ENCODE results near the gene MAPT. TPM values are rescaled to one million over a fixed set of nuclear protein-coding genes. Genes with fewer than 3 reads are reported as not detected.
A peak's percentile ranks its signal among the peaks of the same experiment; 100 is the strongest.
"Not testable (repeated sequence)": the region's sequence is repeated elsewhere in the genome, so short reads cannot be mapped to it uniquely, and the experiment has no call there.

Gene MAPT
- polyA plus RNA-seq, 2 donors, result 4.5 to 4.7 TPM

DNA sequence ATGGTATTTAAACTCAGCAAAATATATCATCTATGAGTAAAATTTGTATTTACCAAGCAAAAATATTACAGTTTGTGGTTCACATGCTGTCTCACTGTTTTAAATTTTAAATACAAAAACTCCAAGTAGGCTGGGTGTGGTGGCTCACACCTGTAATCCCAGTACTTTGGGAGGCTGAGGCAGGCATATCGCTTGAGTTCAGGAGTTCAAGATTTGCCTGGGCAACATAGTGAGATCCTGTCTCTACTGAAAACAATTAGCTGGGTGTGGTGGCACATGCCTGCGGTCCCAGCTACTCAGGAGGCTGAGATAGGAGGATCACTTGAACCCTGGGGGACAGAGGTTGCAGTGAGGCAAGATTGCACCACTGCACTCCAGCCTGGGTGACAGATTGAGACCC, 37.3 kb downstream of the MAPT start:
- H3K4me1 ChIP-seq (ENCODE audit: control insufficient read depth in 2 of 2, insufficient read depth in 2 of 2, low read length in 1 of 2), result no peaks in the 10 kb centered on the region
- H3K27me3 ChIP-seq (ENCODE audit: control insufficient read depth in 1 of 2, insufficient read depth in 2 of 2, low read length in 2 of 2), result no peaks in the 10 kb centered on the region
- peaks cover 0 to 3% of the 10 kb centered on the region in 2 donors for H3K9me3 ChIP-seq (ENCODE audit: control insufficient read depth in 2 of 2, insufficient read depth in 1 of 2, low read depth in 1 of 2, low read length in 1 of 2)
- no peak overlapping the region for H3K27ac ChIP-seq (ENCODE audit: low read depth in 2 of 2, low read length in 1 of 2)
- 89 to 91% methylated on average over 2 of the region's 2 CpGs for WGBS, 2 donors
- no peak overlapping the region for H3K4me3 ChIP-seq (ENCODE audit: low read depth in 1 of 2, low read length in 2 of 2)
- no peaks in the 10 kb centered on the region for H3K36me3 ChIP-seq (ENCODE audit: control insufficient read depth in 2 of 2, insufficient read depth in 2 of 2, low read length in 1 of 2)

DNA sequence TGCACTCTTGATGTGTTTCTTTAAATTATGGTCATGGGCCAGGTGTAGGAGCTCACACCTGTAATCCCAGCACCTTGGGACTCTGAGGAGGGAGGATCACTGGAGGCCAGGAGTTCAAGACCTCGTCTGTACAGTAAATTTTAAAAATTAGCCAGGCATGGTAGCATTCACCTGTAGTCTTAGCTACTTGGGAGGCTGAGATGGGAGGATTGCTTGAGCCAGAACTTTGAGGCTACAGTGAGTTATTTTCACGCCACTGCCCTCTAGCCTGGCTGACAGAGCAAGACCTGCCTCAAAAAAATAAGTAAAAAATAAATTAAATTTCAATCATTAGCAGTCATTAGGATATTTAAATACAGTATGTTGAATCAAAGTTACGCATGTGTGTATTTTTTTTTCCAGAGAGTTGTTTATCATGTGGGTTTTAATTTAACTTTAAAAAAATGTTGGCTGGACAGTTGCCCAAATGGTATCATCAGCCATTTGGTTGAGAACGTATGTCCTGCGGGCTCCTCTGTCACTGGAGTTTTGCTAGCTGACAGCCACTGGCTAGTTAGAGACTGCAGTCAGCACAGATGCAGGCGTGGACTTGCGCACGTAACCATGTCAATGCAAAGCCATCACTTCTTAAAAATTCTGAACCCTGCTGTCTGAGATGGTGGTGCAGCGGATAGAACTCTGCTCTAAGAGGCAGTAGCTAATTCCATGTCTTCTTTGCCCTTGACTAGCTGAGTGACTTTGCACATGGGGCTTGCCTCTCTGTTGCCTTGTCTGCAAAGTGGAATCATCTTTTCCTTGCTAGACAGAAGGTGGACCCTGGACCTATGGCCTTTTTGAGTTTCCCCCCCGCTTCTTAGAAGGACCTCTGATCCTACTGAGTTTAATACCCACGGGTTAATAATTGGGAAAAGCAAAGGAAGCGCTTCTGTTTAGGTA, 40.0 kb downstream of the MAPT start:
- no peaks in the 10 kb centered on the region for H3K4me1 ChIP-seq (ENCODE audit: control insufficient read depth in 2 of 2, insufficient read depth in 2 of 2, low read length in 1 of 2)
- no peak overlapping the region for H3K27ac ChIP-seq (ENCODE audit: low read depth in 2 of 2, low read length in 1 of 2)
- no peaks in the 10 kb centered on the region for H3K36me3 ChIP-seq (ENCODE audit: control insufficient read depth in 2 of 2, insufficient read depth in 2 of 2, low read length in 1 of 2)
- no peak overlapping the region for H3K4me3 ChIP-seq (ENCODE audit: low read depth in 1 of 2, low read length in 2 of 2)
- no peaks in the 10 kb centered on the region for H3K9me3 ChIP-seq (ENCODE audit: control insufficient read depth in 2 of 2, insufficient read depth in 1 of 2, low read depth in 1 of 2, low read length in 1 of 2)
- H3K27me3 ChIP-seq (ENCODE audit: control insufficient read depth in 1 of 2, insufficient read depth in 2 of 2, low read length in 2 of 2), result no peaks in the 10 kb centered on the region
- WGBS, 2 donors, result 78 to 80% methylated on average over 12 of the region's 12 CpGs

DNA sequence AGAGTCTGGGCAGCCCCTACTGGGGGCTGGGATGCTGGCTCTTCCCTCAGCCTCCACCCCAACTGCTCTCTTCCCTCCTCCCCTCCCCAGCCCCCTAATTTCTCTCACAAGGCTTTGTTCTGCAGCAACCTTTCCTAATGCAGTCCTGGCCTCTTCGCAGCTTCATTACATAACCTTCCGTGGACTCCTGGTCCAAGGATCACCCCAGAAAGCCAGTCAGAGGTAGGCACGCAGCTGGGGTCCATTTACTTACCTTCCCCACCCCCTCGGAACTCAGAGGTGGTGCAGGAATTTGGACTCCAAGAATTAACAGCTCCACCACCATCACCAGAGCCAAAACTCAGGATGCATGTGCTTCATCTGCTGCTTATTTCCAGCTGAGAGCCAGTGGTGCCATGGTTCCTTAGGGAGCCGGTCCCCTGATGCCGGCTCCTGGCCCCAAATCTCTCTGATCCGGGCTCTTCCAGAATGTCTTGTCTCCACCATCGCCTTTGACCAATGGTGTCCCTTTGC, 40.9 kb downstream of the MAPT start:
- H3K9me3 ChIP-seq (ENCODE audit: control insufficient read depth in 2 of 2, insufficient read depth in 1 of 2, low read depth in 1 of 2, low read length in 1 of 2), result no peaks in the 10 kb centered on the region
- H3K4me3 ChIP-seq (ENCODE audit: low read depth in 1 of 2, low read length in 2 of 2), result no peak overlapping the region
- WGBS, 2 donors, result 83 to 91% methylated on average over 8 of the region's 8 CpGs
- no peak overlapping the region for H3K27ac ChIP-seq (ENCODE audit: low read depth in 2 of 2, low read length in 1 of 2)
- H3K27me3 ChIP-seq (ENCODE audit: control insufficient read depth in 1 of 2, insufficient read depth in 2 of 2, low read length in 2 of 2), result no peaks in the 10 kb centered on the region
- H3K4me1 ChIP-seq (ENCODE audit: control insufficient read depth in 2 of 2, insufficient read depth in 2 of 2, low read length in 1 of 2), result peaks cover 0 to 1% of the 10 kb centered on the region in 2 donors
- no peaks in the 10 kb centered on the region for H3K36me3 ChIP-seq (ENCODE audit: control insufficient read depth in 2 of 2, insufficient read depth in 2 of 2, low read length in 1 of 2)

DNA sequence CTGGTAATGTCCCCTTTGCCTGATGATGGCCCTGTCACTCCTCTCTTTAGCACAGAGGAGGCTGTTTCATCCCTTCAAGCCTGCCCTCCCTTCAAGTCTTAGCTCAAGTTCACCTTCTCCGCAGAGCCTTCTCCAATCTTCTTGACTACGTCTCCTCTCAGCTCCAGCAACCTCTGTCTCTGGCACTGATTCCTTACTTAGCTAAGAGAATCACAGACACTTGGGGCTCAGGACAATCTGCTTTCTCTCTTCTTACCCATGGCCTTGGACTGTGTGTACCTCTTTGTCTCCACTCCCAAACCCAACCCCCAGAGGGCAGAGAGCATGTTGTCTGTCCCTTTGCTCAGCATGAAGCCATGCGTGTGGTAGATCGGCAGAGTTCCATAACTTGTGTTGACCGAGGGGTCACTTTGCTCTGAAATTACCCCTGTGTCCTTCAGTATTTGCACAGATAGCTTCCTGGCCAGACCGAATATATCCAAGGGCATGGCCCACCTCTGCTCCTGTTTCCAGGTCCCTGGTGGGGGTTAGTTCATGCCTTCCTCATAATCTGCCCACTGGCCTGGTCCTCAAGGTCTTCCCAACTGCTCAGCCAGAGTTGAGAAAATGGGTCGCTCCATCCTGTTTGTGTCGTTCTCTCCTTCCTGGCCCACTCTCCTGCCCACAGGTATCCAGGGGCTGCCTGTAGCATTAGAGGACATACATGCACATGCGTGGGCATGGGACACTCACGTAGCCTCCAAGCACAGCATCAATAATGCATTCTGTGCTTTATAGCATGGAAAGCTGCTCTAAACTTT, 41.6 kb downstream of the MAPT start:
- Histone ChIP-seq H3K4me1 (ENCODE audit: control insufficient read depth in 2 of 2, insufficient read depth in 2 of 2, low read length in 1 of 2) (peaks cover 0 to 3% of the 10 kb centered on the region in 2 donors), H3K36me3 (ENCODE audit: control insufficient read depth in 2 of 2, insufficient read depth in 2 of 2, low read length in 1 of 2) (no peaks in the 10 kb centered on the region), H3K4me3 (ENCODE audit: low read depth in 1 of 2, low read length in 2 of 2) (no peak overlapping the region), H3K27ac (ENCODE audit: low read depth in 2 of 2, low read length in 1 of 2) (no peak overlapping the region), H3K9me3 (ENCODE audit: control insufficient read depth in 2 of 2, insufficient read depth in 1 of 2, low read depth in 1 of 2, low read length in 1 of 2) (no peaks in the 10 kb centered on the region), H3K27me3 (ENCODE audit: control insufficient read depth in 1 of 2, insufficient read depth in 2 of 2, low read length in 2 of 2) (no peaks in the 10 kb centered on the region)
- 90% methylated on average over 10 of the region's 10 CpGs for WGBS, 2 donors

DNA sequence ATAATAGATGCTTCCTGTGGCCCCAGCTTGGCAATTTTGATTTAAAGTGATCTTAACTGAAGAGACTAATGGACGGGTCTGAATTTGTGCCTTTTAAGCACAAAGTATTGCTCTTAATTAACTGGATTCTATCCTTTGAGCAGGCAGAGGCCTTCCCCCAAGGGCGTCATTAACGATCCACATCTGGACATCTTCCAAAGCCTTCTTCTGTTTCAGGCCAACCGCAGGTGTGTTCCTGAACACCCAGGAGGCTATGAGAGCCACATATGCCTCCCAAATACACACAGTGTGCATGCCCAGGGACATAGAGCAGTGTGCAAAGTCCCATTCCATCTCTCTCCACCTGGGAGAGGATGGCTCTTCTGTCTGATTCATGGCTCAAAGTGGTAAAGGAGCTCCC, 42.3 kb downstream of the MAPT start:
- peaks cover 0 to 3% of the 10 kb centered on the region in 2 donors for H3K4me1 ChIP-seq (ENCODE audit: control insufficient read depth in 2 of 2, insufficient read depth in 2 of 2, low read length in 1 of 2)
- H3K9me3 ChIP-seq (ENCODE audit: control insufficient read depth in 2 of 2, insufficient read depth in 1 of 2, low read depth in 1 of 2, low read length in 1 of 2), result no peaks in the 10 kb centered on the region
- 42 to 57% methylated on average over 4 of the region's 4 CpGs for WGBS, 2 donors
- no peak overlapping the region for H3K27ac ChIP-seq (ENCODE audit: low read depth in 2 of 2, low read length in 1 of 2)
- H3K4me3 ChIP-seq (ENCODE audit: low read depth in 1 of 2, low read length in 2 of 2), result no peak overlapping the region
- H3K36me3 ChIP-seq (ENCODE audit: control insufficient read depth in 2 of 2, insufficient read depth in 2 of 2, low read length in 1 of 2), result no peaks in the 10 kb centered on the region
- H3K27me3 ChIP-seq (ENCODE audit: control insufficient read depth in 1 of 2, insufficient read depth in 2 of 2, low read length in 2 of 2), result no peaks in the 10 kb centered on the region

DNA sequence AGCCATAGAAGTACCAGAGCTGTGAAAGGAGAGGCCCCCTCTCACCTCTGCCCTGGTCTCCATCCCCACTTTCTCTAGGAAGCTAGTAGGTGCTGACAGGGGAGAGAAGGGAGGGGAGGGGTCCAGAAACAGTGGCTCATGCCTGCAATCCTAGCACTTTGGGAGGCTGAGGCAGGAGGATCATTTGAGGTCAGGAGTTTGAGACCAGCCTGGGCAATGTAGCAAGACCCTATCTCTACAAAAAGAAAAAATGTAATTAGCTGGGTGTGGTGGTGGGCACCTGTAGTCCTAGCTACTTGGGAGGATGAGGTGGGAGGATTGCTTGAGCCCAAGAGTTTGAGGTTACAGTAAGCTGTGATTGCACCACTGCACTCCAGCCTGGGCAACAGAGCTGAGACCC, 42.8 kb downstream of the MAPT start:
- H3K27me3 ChIP-seq (ENCODE audit: control insufficient read depth in 1 of 2, insufficient read depth in 2 of 2, low read length in 2 of 2); H3K27ac ChIP-seq (ENCODE audit: low read depth in 2 of 2, low read length in 1 of 2); H3K4me3 ChIP-seq (ENCODE audit: low read depth in 1 of 2, low read length in 2 of 2); H3K9me3 ChIP-seq (ENCODE audit: control insufficient read depth in 2 of 2, insufficient read depth in 1 of 2, low read depth in 1 of 2, low read length in 1 of 2); H3K36me3 ChIP-seq (ENCODE audit: control insufficient read depth in 2 of 2, insufficient read depth in 2 of 2, low read length in 1 of 2); H3K4me1 ChIP-seq (ENCODE audit: control insufficient read depth in 2 of 2, insufficient read depth in 2 of 2, low read length in 1 of 2): not testable (repeated sequence)

DNA sequence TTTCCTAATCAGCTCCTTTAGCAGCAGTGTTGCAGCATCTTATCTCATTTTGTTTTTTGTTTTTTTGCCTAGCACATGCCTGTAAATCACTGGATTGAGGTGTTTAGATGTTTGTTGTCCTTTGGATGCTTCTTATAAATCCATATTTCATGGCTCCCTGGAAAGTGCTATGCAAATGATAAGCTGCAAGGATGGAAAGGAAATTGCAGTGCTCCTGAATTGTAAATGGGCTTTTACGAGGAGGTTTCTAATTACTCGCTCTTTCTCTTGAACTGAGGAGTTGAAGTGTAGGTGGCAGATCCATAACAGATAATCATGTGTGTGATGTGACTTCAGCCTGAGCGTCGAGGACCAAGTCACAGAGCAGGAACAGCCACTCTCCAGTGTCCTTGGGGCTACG, 45.0 kb downstream of the MAPT start:
- WGBS, 2 donors, result 63 to 80% methylated on average over 5 of the region's 5 CpGs
- no peak overlapping the region for H3K4me3 ChIP-seq (ENCODE audit: low read depth in 1 of 2, low read length in 2 of 2)

DNA sequence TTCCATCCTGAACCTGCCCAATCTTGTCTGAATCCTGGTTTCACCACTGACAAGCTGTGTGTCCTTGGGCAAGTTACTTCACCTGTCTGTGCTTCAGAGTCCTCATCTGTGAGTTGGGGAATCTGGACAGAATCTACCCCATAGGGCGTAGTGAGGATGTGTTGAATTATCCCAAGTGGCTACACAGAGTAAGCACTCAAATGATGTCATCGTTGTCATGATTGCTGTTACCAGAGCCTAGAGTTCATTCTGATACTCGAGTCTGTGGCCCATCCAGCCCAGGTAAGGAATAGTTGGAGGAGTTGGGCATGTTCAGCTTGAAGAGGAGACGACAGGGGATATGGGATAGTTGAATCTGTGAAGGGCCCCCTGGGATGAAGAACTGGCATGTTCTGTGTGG, 45.9 kb downstream of the MAPT start:
- Histone ChIP-seq H3K27ac (ENCODE audit: low read depth in 2 of 2, low read length in 1 of 2) (no peak overlapping the region), H3K4me1 (ENCODE audit: control insufficient read depth in 2 of 2, insufficient read depth in 2 of 2, low read length in 1 of 2) (peaks cover 0 to 6% of the 10 kb centered on the region in 2 donors), H3K27me3 (ENCODE audit: control insufficient read depth in 1 of 2, insufficient read depth in 2 of 2, low read length in 2 of 2) (no peaks in the 10 kb centered on the region), H3K36me3 (ENCODE audit: control insufficient read depth in 2 of 2, insufficient read depth in 2 of 2, low read length in 1 of 2) (no peaks in the 10 kb centered on the region), H3K4me3 (ENCODE audit: low read depth in 1 of 2, low read length in 2 of 2) (no peak overlapping the region), H3K9me3 (ENCODE audit: control insufficient read depth in 2 of 2, insufficient read depth in 1 of 2, low read depth in 1 of 2, low read length in 1 of 2) (peaks cover 0 to 2% of the 10 kb centered on the region in 2 donors)
- 76 to 82% methylated on average over 4 of the region's 4 CpGs for WGBS, 2 donors

More for the DNA sequence above, 45.0 kb downstream of the MAPT start:
- no peak overlapping the region for H3K27ac ChIP-seq (ENCODE audit: low read depth in 2 of 2, low read length in 1 of 2)
- H3K36me3 ChIP-seq (ENCODE audit: control insufficient read depth in 2 of 2, insufficient read depth in 2 of 2, low read length in 1 of 2), result no peaks in the 10 kb centered on the region
- peaks cover 0 to 2% of the 10 kb centered on the region in 2 donors for H3K9me3 ChIP-seq (ENCODE audit: control insufficient read depth in 2 of 2, insufficient read depth in 1 of 2, low read depth in 1 of 2, low read length in 1 of 2)
- peaks cover 0 to 6% of the 10 kb centered on the region in 2 donors for H3K4me1 ChIP-seq (ENCODE audit: control insufficient read depth in 2 of 2, insufficient read depth in 2 of 2, low read length in 1 of 2)
- no peaks in the 10 kb centered on the region for H3K27me3 ChIP-seq (ENCODE audit: control insufficient read depth in 1 of 2, insufficient read depth in 2 of 2, low read length in 2 of 2)

DNA sequence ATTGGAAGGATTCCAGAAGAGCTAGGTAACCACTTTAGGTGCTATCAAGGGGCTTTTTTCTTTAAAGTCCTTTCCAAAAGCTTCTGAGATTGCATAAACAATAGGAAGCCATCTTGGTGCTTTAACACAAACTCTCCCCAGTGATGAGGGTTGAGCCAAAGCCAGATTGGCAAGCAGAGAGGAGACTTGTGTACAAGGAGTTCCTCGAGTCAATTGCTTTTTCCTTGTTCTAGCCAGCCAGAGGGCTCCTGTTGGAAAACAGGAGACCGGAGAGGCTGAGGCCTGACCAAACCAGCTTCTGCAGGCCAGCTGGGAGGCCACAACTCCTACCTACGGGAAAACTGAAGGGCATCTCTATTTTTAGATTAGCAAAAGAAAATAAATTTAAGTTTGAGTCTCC, 46.5 kb downstream of the MAPT start:
- Histone ChIP-seq H3K4me1 (ENCODE audit: control insufficient read depth in 2 of 2, insufficient read depth in 2 of 2, low read length in 1 of 2) (peaks cover 0 to 6% of the 10 kb centered on the region in 2 donors), H3K9me3 (ENCODE audit: control insufficient read depth in 2 of 2, insufficient read depth in 1 of 2, low read depth in 1 of 2, low read length in 1 of 2) (peaks cover 0 to 2% of the 10 kb centered on the region in 2 donors), H3K27me3 (ENCODE audit: control insufficient read depth in 1 of 2, insufficient read depth in 2 of 2, low read length in 2 of 2) (no peaks in the 10 kb centered on the region), H3K36me3 (ENCODE audit: control insufficient read depth in 2 of 2, insufficient read depth in 2 of 2, low read length in 1 of 2) (no peaks in the 10 kb centered on the region), H3K4me3 (ENCODE audit: low read depth in 1 of 2, low read length in 2 of 2) (no peak overlapping the region), H3K27ac (ENCODE audit: low read depth in 2 of 2, low read length in 1 of 2) (peak overlapping the region in 1 of 2 donors; percentile 57)
- 35 to 41% methylated on average over 3 of the region's 3 CpGs for WGBS, 2 donors

Measured in esophagus (tissue), 2 donors.